HCT116 (cell line): Measurements from ENCODE around the gene OSGIN1. TPM values are rescaled to one million over a fixed set of nuclear protein-coding genes. Genes with fewer than 3 reads are reported as not detected.

Experiments used
- ATAC-seq: fragments of 200-7000 bp; cut with Tn5 transposase; 2 replicates; pipeline ENCODE4 v1.9.1; 2020; ENCODE audit warnings: mild to moderate bottlenecking, moderate library complexity
- BruUV-seq: library from RNA; stranded (reverse); fragments of 400-500 nt; replicated peaks from 2 replicates; lab custom pipeline; 2021; lab: Mats Ljungman, UMichigan
- CTCF ChIA-PET: fragments of 300-600 bp; sonication (Branson Sonifier 250); formaldehyde crosslinking; loops from one replicate; lab custom pipeline; 2021; ENCODE audit warnings: antibody characterized with exemption; lab: Charles Lee
- POLR2A ChIA-PET: fragments of 300-600, 350-600 bp; sonication (Branson Sonifier 250); formaldehyde crosslinking; loops from one replicate; lab custom pipeline; 2021; ENCODE audit warnings: antibody characterized with exemption; lab: Charles Lee
- RAD21 ChIA-PET, 2 experiments: fragments of 300-600 bp; sonication (Branson Sonifier 250); formaldehyde crosslinking; loops; one replicate each; lab custom pipeline; 2023; ENCODE audit warnings: low total read pairs in 2 of 2; ENCODE audit not compliant: uncharacterized antibody in 2 of 2, unreplicated experiment in 2 of 2, low non-redundant PET in 1 of 2; lab: Charles Lee
- DNase-seq: peaks from one replicate; pipeline ENCODE4 v3.0.0-alpha.2; 2010; ENCODE audit warnings: low read depth, low spot score
- H2AFZ ChIP-seq: fragments of 200-600 bp; shearing (Covaris generic), sonication (generic); 2 replicates; pipeline ENCODE4 v1.6.1; 2017; ENCODE audit warnings: low read depth, mixed run types, mixed read lengths, antibody characterized with exemption, low read length; ENCODE audit not compliant: poor library complexity, severe bottlenecking
- H3K27ac ChIP-seq: 2 replicates; pipeline ENCODE4 v1.5.1; 2012; ENCODE audit warnings: low read depth, low read length
- H3K27me3 ChIP-seq: fragments of 200-600 bp; sonication (generic); 2 replicates; pipeline ENCODE4 v1.6.1; 2016; ENCODE audit warnings: mixed run types, low read length, mixed read lengths; ENCODE audit not compliant: insufficient read depth
- H3K36me3 ChIP-seq, 2 experiments: fragments of 200-500 bp in 1 of 2; fragments of 200-600 bp in 1 of 2; sonication (Bioruptor generic) in 1 of 2; sonication (generic) in 1 of 2; 2 replicates each; pipeline versions ENCODE4 v1.5.1 to v1.6.1; 2014 to 2016; ENCODE audit warnings: low read length in 2 of 2, inconsistent platforms in 1 of 2, mixed read lengths in 1 of 2, mixed run types in 1 of 2; ENCODE audit not compliant: insufficient read depth in 2 of 2, control insufficient read depth in 1 of 2
- H3K4me1 ChIP-seq, 2 experiments: fragments of 200-600 bp in 1 of 2; sonication (generic) in 1 of 2; 2 replicates each; pipeline versions ENCODE4 v1.5.1 to v1.6.1; 2012 to 2017; ENCODE audit warnings: low read length in 2 of 2, inconsistent platforms in 1 of 2, mild to moderate bottlenecking in 1 of 2, mixed read lengths in 1 of 2, mixed run types in 1 of 2, moderate library complexity in 1 of 2; ENCODE audit not compliant: insufficient read depth in 2 of 2, control insufficient read depth in 1 of 2
- H3K4me2 ChIP-seq: fragments of 200-600 bp; sonication (generic); 2 replicates; pipeline ENCODE4 v1.6.1; 2017; ENCODE audit warnings: mixed run types, low read length, mixed read lengths
- H3K4me3 ChIP-seq, 2 experiments: fragments of 200-600 bp in 1 of 2; sonication (generic) in 1 of 2; replicated peaks in 1 of 2; 2 replicates each; pipeline ENCODE4 v1.5.1; 2011 to 2016; ENCODE audit warnings: low read length in 2 of 2, control low read depth in 1 of 2, low read depth in 1 of 2, mild to moderate bottlenecking in 1 of 2, mixed read lengths in 1 of 2, mixed run types in 1 of 2
- H3K79me2 ChIP-seq: fragments of 200-600 bp; sonication (generic); 2 replicates; pipeline ENCODE4 v1.6.1; 2017; ENCODE audit warnings: mild to moderate bottlenecking, mixed run types, low read length, moderate library complexity, mixed read lengths; ENCODE audit not compliant: insufficient read depth
- H3K9ac ChIP-seq: fragments of 200-600 bp; sonication (generic); 2 replicates; pipeline ENCODE4 v1.6.1; 2016; ENCODE audit warnings: low read length, mixed read lengths
- H3K9me2 ChIP-seq: fragments of 200-600 bp; sonication (generic), shearing (Covaris generic); 2 replicates; pipeline ENCODE4 v1.6.1; 2017; ENCODE audit warnings: mixed run types, mild to moderate bottlenecking, moderate library complexity; ENCODE audit not compliant: insufficient read depth
- H3K9me3 ChIP-seq, 2 experiments: fragments of 200-500 bp in 1 of 2; fragments of 200-600 bp in 1 of 2; sonication (Bioruptor generic) in 1 of 2; sonication (generic) in 1 of 2; 2 replicates each; pipeline ENCODE4 v1.6.1; 2014 to 2017; ENCODE audit warnings: low read length in 2 of 2, mixed read lengths in 2 of 2, inconsistent platforms in 1 of 2, low read depth in 1 of 2, mild to moderate bottlenecking in 1 of 2, mixed run types in 1 of 2, moderate library complexity in 1 of 2; ENCODE audit not compliant: control insufficient read depth in 1 of 2, insufficient read depth in 1 of 2
- H4K20me1 ChIP-seq: fragments of 200-600 bp; sonication (generic), shearing (Covaris generic); 2 replicates; pipeline ENCODE4 v1.6.1; 2017; ENCODE audit warnings: mixed run types, mild to moderate bottlenecking, moderate library complexity; ENCODE audit not compliant: insufficient read depth
- ATF3 ChIP-seq: IDR thresholded peaks from 2 replicates; pipeline ENCODE4 v1.6.1; 2012
- CBX3 ChIP-seq: IDR thresholded peaks from 2 replicates; pipeline ENCODE4 v1.6.1; 2012; ENCODE audit warnings: low read depth
- CEBPB ChIP-seq: IDR thresholded peaks from 2 replicates; pipeline ENCODE4 v1.6.1; 2012; ENCODE audit warnings: low read depth
- EGR1 ChIP-seq: IDR thresholded peaks from 2 replicates; pipeline ENCODE4 v1.6.1; 2012; ENCODE audit warnings: low read depth
- EZH2 ChIP-seq: fragments of 200-600 bp; sonication (generic); IDR thresholded peaks from 2 replicates; pipeline ENCODE4 v1.6.1; 2017; ENCODE audit warnings: antibody characterized with exemption, mixed run types
- EZH2phosphoT487 ChIP-seq: fragments of 200-600 bp; IDR thresholded peaks from 2 replicates; pipeline ENCODE4 v1.6.1; 2018; ENCODE audit warnings: antibody characterized with exemption, borderline replicate concordance
- FOSL1 ChIP-seq: IDR thresholded peaks from 2 replicates; pipeline ENCODE4 v1.6.1; 2012; ENCODE audit warnings: low read depth
- JUND ChIP-seq: IDR thresholded peaks from 2 replicates; pipeline ENCODE4 v1.6.1; 2012
- MAX ChIP-seq: IDR thresholded peaks from 2 replicates; pipeline ENCODE4 v1.6.1; 2012
- POLR2A ChIP-seq: IDR thresholded peaks from 2 replicates; pipeline ENCODE4 v1.7.0; 2011; ENCODE audit warnings: borderline replicate concordance; ENCODE audit not compliant: insufficient read depth, insufficient read length; ENCODE audit errors: extremely low read depth
- SP1 ChIP-seq: IDR thresholded peaks from 2 replicates; pipeline ENCODE4 v1.6.1; 2012; ENCODE audit warnings: low read depth
- SRF ChIP-seq: IDR thresholded peaks from 2 replicates; pipeline ENCODE4 v1.6.1; 2012; ENCODE audit warnings: low read depth
- YY1 ChIP-seq: IDR thresholded peaks from 2 replicates; pipeline ENCODE4 v1.6.1; 2011; ENCODE audit warnings: low read length, low read depth, moderate library complexity, mild to moderate bottlenecking; ENCODE audit not compliant: insufficient replicate concordance; ENCODE audit errors: extremely low read depth
- ZBTB33 ChIP-seq: IDR thresholded peaks from 2 replicates; pipeline ENCODE4 v1.6.1; 2011; ENCODE audit warnings: mild to moderate bottlenecking, low read length, moderate library complexity; ENCODE audit not compliant: insufficient replicate concordance; ENCODE audit errors: extremely low read depth
- ZFX ChIP-seq: fragments of 450-650 bp; IDR thresholded peaks from 2 replicates; pipeline ENCODE4 v1.6.1; 2017
- ZNF274 ChIP-seq: fragments of 200-500 bp; sonication (Bioruptor generic); IDR thresholded peaks from 2 replicates; pipeline ENCODE4 v1.6.1; 2014; ENCODE audit warnings: mild to moderate bottlenecking, low read depth, low read length, inconsistent platforms
- intact Hi-C: fragments of 100-400 bp; cut with micrococcal nuclease; formaldehyde crosslinking; loops from 2 replicates; pipeline ENCODE4 v1.10.0; 2022
- total RNA-seq: library from RNA; stranded (reverse); gene quantifications from one replicate; pipeline ENCODE4 v1.2.1, GENCODE V29; 2021; ENCODE audit not compliant: unreplicated experiment

Gene OSGIN1
- total RNA-seq, 1 experiment from 2014 or later: 19.8 TPM

- H3K4me2 ChIP-seq: no peak overlapping the region
- CTCF ChIA-PET: no interaction called here
- POLR2A ChIA-PET: no interaction called here
Observed at GRCh38 chr16:83973581-83974385, 20.7 kb downstream of the OSGIN1 start.

GRCh38 chr16:83974475-83974874, 21.4 kb downstream of the OSGIN1 start:
- Histone ChIP-seq H3K9me2 (no peaks in the 10 kb centered on the region), H3K79me2 (no peaks in the 10 kb centered on the region), H2AFZ (no peak overlapping the region), H3K36me3 (no peaks in the 10 kb centered on the region), H3K4me2 (no peak overlapping the region), H3K27ac (no peak overlapping the region), H3K9ac (no peak overlapping the region), H3K27me3 (no peaks in the 10 kb centered on the region; the same call in 1 of the 2 replicates), H4K20me1 (no peaks in the 10 kb centered on the region), H3K4me1 (no peaks in the 10 kb centered on the region), H3K4me3 (no peak overlapping the region), H3K9me3 (peaks cover 8 to 11% of the 10 kb centered on the region in 2 experiments; a peak in 2 of 4 replicates)
- no peak for ATAC-seq
- no peak for DNase-seq
- TF ChIP-seq ATF3 (no peak), SRF (no peak), POLR2A (no peak), JUND (no peak), EZH2 (no peak), YY1 (no peak), EZH2phosphoT487 (no peak), EGR1 (no peak), ZFX (no peak), ZNF274 (no peak), MAX (no peak), CBX3 (no peak), ZBTB33 (no peak), CEBPB (no peak), FOSL1 (no peak)
- ChIA-PET POLR2A (no interaction called here), RAD21 (no interaction called here), CTCF (no interaction called here)
- intact Hi-C loops: no loop called here
- no TSS peak for BruUV-seq

More at GRCh38 chr16:83973581-83974385, 20.7 kb downstream of the OSGIN1 start:
- no peak overlapping the region for H2AFZ ChIP-seq
- no peaks in the 10 kb centered on the region for H3K4me1 ChIP-seq
- no peaks in the 10 kb centered on the region for H4K20me1 ChIP-seq
- no peaks in the 10 kb centered on the region for H3K79me2 ChIP-seq
- TF ChIP-seq SP1 (no peak), EZH2 (no peak)
- ATAC-seq (no peak), DNase-seq (no peak)
- no peak overlapping the region for H3K9ac ChIP-seq
- BruUV-seq: no TSS peak
- no peak overlapping the region for H3K4me3 ChIP-seq
- intact Hi-C loops: no loop called here
- H3K9me2 ChIP-seq: no peaks in the 10 kb centered on the region
- peaks cover 6 to 8% of the 10 kb centered on the region in 2 experiments; a peak in 2 of 4 replicates for H3K9me3 ChIP-seq
- no peaks in the 10 kb centered on the region; the same call in 1 of the 2 replicates for H3K27me3 ChIP-seq
- H3K27ac ChIP-seq: no peak overlapping the region
- H3K36me3 ChIP-seq: no peaks in the 10 kb centered on the region
- RAD21 ChIA-PET: no interaction called here
